ENCODE results near the gene CCNL2. TPM values are rescaled to one million over a fixed set of nuclear protein-coding genes. Genes with fewer than 3 reads are reported as not detected.

The CCNL2 gene
- total RNA-seq, 8 experiments from 2014 or later: 99.6 to 392 (median 163) TPM

GRCh38 chr1:1435911-1436629 lies 36.9 kb upstream of the CCNL2 start:
- 34 to 50% methylated on average over 1 to 4 of the region's 40 CpGs; no CpG with 5 or more reads in 8 of the 10 experiments for WGBS, 10 experiments
- in situ Hi-C loops (cut with MboI; ENCODE audit: low pct_unique_long_range_greater_than_20kb in 2 of 9, low sequenced_read_pairs in 9 of 9, unreplicated experiment in 9 of 9): no loop called here
- H3K4me1 ChIP-seq (replicated peaks in 1 of 2): peaks cover 73 to 84% of the 10 kb centered on the region in 2 donors
- no peak for ATAC-seq (replicated peaks in 6 of 8)
- H3K4me3 ChIP-seq: peak overlapping the region; percentile 25 to 42 (median 39)
- H3K27ac ChIP-seq: peak overlapping the region in 1 of 2 donors; percentile 72

- ATAC-seq (replicated peaks in 6 of 8): peak; percentile 24 to 89 (median 64)
- in situ Hi-C loops (cut with MboI; ENCODE audit: low pct_unique_long_range_greater_than_20kb in 2 of 9, low sequenced_read_pairs in 9 of 9, unreplicated experiment in 9 of 9): no loop called here
- H3K27ac ChIP-seq: peak within 1 kb of the TSS in 1 of 2 donors; percentile 72
- WGBS, 10 experiments: 15 to 82% methylated on average over 3 to 11 of the region's 89 CpGs; no CpG with 5 or more reads in 8 of the 10 experiments
- peaks cover 76 to 85% of the 10 kb centered on the region in 2 donors for H3K4me1 ChIP-seq (replicated peaks in 1 of 2)
- peak within 1 kb of the TSS; percentile 25 to 42 (median 39) for H3K4me3 ChIP-seq
These were observed 36.2 kb upstream of the CCNL2 start, which contains the start of gene VWA1 for GRCh38 chr1:1435106-1435903. VWA1 (plus strand) TSS chr1:1435690; CDS start chr1:1435749, 59 bp downstream.

GRCh38 chr1:1434824-1435105 lies 35.6 kb upstream of the CCNL2 start:
- ATAC-seq (replicated peaks in 6 of 8): no peak
- WGBS, 10 experiments: 60 to 100% (median 83%) methylated on average over 1 of the region's 4 CpGs; no CpG with 5 or more reads in 7 of the 10 experiments
- Histone ChIP-seq H3K4me3 (no peak overlapping the region), H3K27ac (peak overlapping the region in 1 of 2 donors; percentile 72), H3K4me1 (replicated peaks in 1 of 2) (peaks cover 81 to 90% of the 10 kb centered on the region in 2 donors)
- in situ Hi-C loops (cut with MboI; ENCODE audit: low pct_unique_long_range_greater_than_20kb in 2 of 9, low sequenced_read_pairs in 9 of 9, unreplicated experiment in 9 of 9): no loop called here

- ATAC-seq (replicated peaks in 6 of 8): no peak
- in situ Hi-C loops (cut with MboI; ENCODE audit: low pct_unique_long_range_greater_than_20kb in 2 of 9, low sequenced_read_pairs in 9 of 9, unreplicated experiment in 9 of 9): no loop called here
- peaks cover 81 to 90% of the 10 kb centered on the region in 2 donors for H3K4me1 ChIP-seq (replicated peaks in 1 of 2)
- 40 to 60% (median 52%) methylated on average over 2 to 5 of the region's 32 CpGs; no CpG with 5 or more reads in 6 of the 10 experiments for WGBS, 10 experiments
- H3K4me3 ChIP-seq: no peak overlapping the region
- peak overlapping the region in 1 of 2 donors; percentile 72 for H3K27ac ChIP-seq
These were observed 35.1 kb upstream of the CCNL2 start for GRCh38 chr1:1434131-1434823.

- Histone ChIP-seq H3K4me3 (no peak overlapping the region), H3K27ac (peak overlapping the region in 1 of 2 donors; percentile 72), H3K4me1 (replicated peaks in 1 of 2) (peaks cover 81 to 90% of the 10 kb centered on the region in 2 donors)
- peak in 3 of 8 experiments; percentile 2 to 7 (median 6) for ATAC-seq (replicated peaks in 6 of 8)
- WGBS, 10 experiments: 20 to 30% methylated on average over 1 to 2 of the region's 12 CpGs; no CpG with 5 or more reads in 8 of the 10 experiments
- in situ Hi-C loops (cut with MboI; ENCODE audit: low pct_unique_long_range_greater_than_20kb in 2 of 9, low sequenced_read_pairs in 9 of 9, unreplicated experiment in 9 of 9): no loop called here
These were observed 34.6 kb upstream of the CCNL2 start for GRCh38 chr1:1433804-1434130.

GRCh38 chr1:1432951-1433803 lies 34.0 kb upstream of the CCNL2 start:
- H3K4me1 ChIP-seq (replicated peaks in 1 of 2): peaks cover 75 to 84% of the 10 kb centered on the region in 2 donors
- no peak overlapping the region for H3K4me3 ChIP-seq
- peak; percentile 13 to 49 (median 36) for ATAC-seq (replicated peaks in 6 of 8)
- in situ Hi-C loops (cut with MboI; ENCODE audit: low pct_unique_long_range_greater_than_20kb in 2 of 9, low sequenced_read_pairs in 9 of 9, unreplicated experiment in 9 of 9): no loop called here
- H3K27ac ChIP-seq: peak overlapping the region; percentile 9 to 72
- WGBS, 10 experiments: 0 to 16% (median 10%) methylated on average over 1 to 8 of the region's 34 CpGs; no CpG with 5 or more reads in 6 of the 10 experiments

GRCh38 chr1:1432274-1432950 lies 33.3 kb upstream of the CCNL2 start:
- Histone ChIP-seq H3K27ac (peak overlapping the region in 1 of 2 donors; percentile 72), H3K4me3 (no peak overlapping the region), H3K4me1 (replicated peaks in 1 of 2) (peaks cover 67 to 77% of the 10 kb centered on the region in 2 donors)
- peak in 6 of 8 experiments; percentile 1 to 5 (median 2) for ATAC-seq (replicated peaks in 6 of 8)
- WGBS, 10 experiments: no CpG with 5 or more reads among the region's 28 CpGs
- in situ Hi-C loops (cut with MboI; ENCODE audit: low pct_unique_long_range_greater_than_20kb in 2 of 9, low sequenced_read_pairs in 9 of 9, unreplicated experiment in 9 of 9): no loop called here

GRCh38 chr1:1431845-1432273 lies 32.7 kb upstream of the CCNL2 start:
- Histone ChIP-seq H3K4me1 (replicated peaks in 1 of 2) (peaks cover 64 to 71% of the 10 kb centered on the region in 2 donors), H3K27ac (peak overlapping the region; percentile 30 to 72), H3K4me3 (no peak overlapping the region)
- no CpG with 5 or more reads among the region's 5 CpGs for WGBS, 10 experiments
- ATAC-seq (replicated peaks in 6 of 8): peak; percentile 5 to 56 (median 24)
- in situ Hi-C loops (cut with MboI; ENCODE audit: low pct_unique_long_range_greater_than_20kb in 2 of 9, low sequenced_read_pairs in 9 of 9, unreplicated experiment in 9 of 9): no loop called here

- ATAC-seq (replicated peaks in 6 of 8): peak in 4 of 8 experiments; percentile 1 to 6 (median 4)
- in situ Hi-C loops (cut with MboI; ENCODE audit: low pct_unique_long_range_greater_than_20kb in 2 of 9, low sequenced_read_pairs in 9 of 9, unreplicated experiment in 9 of 9): no loop called here
- Histone ChIP-seq H3K27ac (peak overlapping the region; percentile 30 to 72), H3K4me3 (no peak overlapping the region), H3K4me1 (replicated peaks in 1 of 2) (peaks cover 66 to 71% of the 10 kb centered on the region in 2 donors)
- 27 to 100% (median 70%) methylated on average over 2 to 5 of the region's 18 CpGs; no CpG with 5 or more reads in 7 of the 10 experiments for WGBS, 10 experiments
These were observed 32.1 kb upstream of the CCNL2 start for GRCh38 chr1:1430992-1431844.

- Histone ChIP-seq H3K4me3 (no peak overlapping the region), H3K27ac (peak overlapping the region; percentile 69 to 72), H3K4me1 (replicated peaks in 1 of 2) (peaks cover 71 to 72% of the 10 kb centered on the region in 2 donors)
- in situ Hi-C loops (cut with MboI; ENCODE audit: low pct_unique_long_range_greater_than_20kb in 2 of 9, low sequenced_read_pairs in 9 of 9, unreplicated experiment in 9 of 9): no loop called here
- ATAC-seq (replicated peaks in 6 of 8): peak in 7 of 8 experiments; percentile 3 to 33 (median 7)
- WGBS, 10 experiments: 36 to 100% (median 47%) methylated on average over 1 to 16 of the region's 35 CpGs; no CpG with 5 or more reads in 4 of the 10 experiments
These were observed 31.2 kb upstream of the CCNL2 start for GRCh38 chr1:1430114-1430982.

Measured in motor neuron (in vitro differentiated cells).